ENCODE measurements around the gene HADH. TPM values are rescaled to one million over a fixed set of nuclear protein-coding genes. Genes with fewer than 3 reads are reported as not detected.

The HADH gene
- total RNA-seq, 1 donor from 2014 or later = 37.9 TPM

DNA sequence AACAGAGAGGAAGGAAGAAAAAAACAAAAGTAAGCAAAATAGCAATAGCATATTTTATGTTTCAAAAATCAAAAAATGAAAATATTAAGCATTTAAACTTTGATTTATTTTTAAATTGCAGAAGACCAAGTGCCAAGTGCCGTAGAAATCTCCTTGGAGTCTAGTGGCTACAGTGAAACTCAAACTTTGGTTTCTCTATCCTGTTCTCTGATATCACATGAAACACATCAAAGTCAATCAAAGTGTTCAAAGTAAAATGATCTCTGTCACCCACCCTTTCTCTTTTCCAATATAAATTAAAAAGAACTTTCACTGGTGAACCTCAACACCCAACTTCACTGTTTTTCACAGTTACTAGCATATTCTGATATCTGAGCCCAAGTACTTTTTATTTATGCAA lies 81.1 kb downstream of the HADH start:
- Histone ChIP-seq H3K4me3 (no peak overlapping the region), H3K27ac (no peak overlapping the region), H3K9me3 (no peaks in the 10 kb centered on the region), H3K27me3 (no peaks in the 10 kb centered on the region), H3K36me3 (no peaks in the 10 kb centered on the region), H3K4me1 (no peaks in the 10 kb centered on the region)
- TF ChIP-seq, protein P1, sequence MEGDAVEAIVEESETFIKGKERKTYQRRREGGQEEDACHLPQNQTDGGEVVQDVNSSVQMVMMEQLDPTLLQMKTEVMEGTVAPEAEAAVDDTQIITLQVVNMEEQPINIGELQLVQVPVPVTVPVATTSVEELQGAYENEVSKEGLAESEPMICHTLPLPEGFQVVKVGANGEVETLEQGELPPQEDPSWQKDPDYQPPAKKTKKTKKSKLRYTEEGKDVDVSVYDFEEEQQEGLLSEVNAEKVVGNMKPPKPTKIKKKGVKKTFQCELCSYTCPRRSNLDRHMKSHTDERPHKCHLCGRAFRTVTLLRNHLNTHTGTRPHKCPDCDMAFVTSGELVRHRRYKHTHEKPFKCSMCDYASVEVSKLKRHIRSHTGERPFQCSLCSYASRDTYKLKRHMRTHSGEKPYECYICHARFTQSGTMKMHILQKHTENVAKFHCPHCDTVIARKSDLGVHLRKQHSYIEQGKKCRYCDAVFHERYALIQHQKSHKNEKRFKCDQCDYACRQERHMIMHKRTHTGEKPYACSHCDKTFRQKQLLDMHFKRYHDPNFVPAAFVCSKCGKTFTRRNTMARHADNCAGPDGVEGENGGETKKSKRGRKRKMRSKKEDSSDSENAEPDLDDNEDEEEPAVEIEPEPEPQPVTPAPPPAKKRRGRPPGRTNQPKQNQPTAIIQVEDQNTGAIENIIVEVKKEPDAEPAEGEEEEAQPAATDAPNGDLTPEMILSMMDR (IDR thresholded peaks at IDR 0.05) = no peak
- intact Hi-C loops (cut with DNase I) = no loop called here
- ATAC-seq (no peak), DNase-seq (no peak)

DNA sequence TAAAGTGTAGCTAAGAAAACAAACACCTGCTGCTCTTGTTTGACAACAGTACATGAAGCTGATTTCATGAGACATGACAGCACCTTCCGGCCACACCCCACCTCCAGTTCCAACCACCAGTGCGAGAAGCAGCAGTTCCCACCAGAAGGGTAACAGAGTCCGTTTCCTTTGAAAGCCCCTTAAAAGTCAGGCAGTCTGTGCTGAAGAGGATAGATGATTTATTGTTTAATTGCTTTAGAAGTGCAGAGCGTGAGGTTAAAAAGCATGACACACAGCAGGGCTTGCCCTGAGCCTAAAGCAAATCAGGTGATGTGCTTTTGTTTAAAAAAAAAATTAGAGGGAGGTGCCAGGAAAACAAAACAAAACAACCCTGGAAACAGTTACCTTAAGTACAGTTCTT lies 82.6 kb downstream of the HADH start:
- Histone ChIP-seq H3K4me3 (no peak overlapping the region), H3K36me3 (no peaks in the 10 kb centered on the region), H3K27me3 (no peaks in the 10 kb centered on the region), H3K27ac (no peak overlapping the region), H3K9me3 (no peaks in the 10 kb centered on the region), H3K4me1 (no peaks in the 10 kb centered on the region)
- intact Hi-C loops (cut with DNase I) = no loop called here
- ATAC-seq = no peak
- DNase-seq = no peak
- TF ChIP-seq, protein P1 (IDR thresholded peaks at IDR 0.05) = no peak

DNA sequence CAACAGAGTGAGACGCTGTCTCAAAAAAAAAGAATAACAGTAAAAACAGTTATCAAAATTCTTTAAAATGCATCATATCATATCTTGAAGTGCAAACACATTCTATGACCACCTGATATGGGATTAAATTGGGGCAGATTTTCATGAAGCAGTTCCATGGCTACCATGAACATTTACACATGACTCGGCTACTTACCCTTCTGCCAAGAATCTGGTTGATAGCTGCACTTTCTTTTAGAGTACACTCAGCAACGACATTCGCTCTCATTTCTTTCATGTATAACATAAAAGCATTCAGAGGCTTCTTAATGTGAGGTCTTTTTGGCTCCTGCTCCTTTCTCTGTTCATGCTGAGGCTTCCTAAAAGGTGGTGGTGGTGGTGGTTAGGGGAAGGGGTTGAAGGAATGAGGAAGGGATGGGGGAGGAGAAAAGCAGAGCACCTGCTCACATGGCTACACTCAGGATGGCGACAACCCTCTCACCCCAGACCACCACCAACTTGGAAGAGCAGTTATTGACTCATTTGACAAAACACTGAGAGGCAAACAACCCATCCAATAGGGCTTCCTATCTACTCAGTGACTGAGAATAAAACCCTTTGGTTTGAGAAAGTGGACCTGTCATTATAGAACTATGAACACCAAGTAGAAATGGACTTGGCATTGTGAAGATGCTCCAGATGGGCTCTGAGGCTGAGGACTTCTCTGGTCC lies 88.5 kb downstream of the HADH start:
- Histone ChIP-seq H3K27me3 (no peaks in the 10 kb centered on the region), H3K4me3 (no peak overlapping the region), H3K27ac (no peak overlapping the region), H3K36me3 (no peaks in the 10 kb centered on the region), H3K4me1 (no peaks in the 10 kb centered on the region), H3K9me3 (no peaks in the 10 kb centered on the region)
- DNase-seq (no peak), ATAC-seq (no peak)
- TF ChIP-seq, protein P1 (IDR thresholded peaks at IDR 0.05) = no peak
- intact Hi-C loops (cut with DNase I) = no loop called here

DNA sequence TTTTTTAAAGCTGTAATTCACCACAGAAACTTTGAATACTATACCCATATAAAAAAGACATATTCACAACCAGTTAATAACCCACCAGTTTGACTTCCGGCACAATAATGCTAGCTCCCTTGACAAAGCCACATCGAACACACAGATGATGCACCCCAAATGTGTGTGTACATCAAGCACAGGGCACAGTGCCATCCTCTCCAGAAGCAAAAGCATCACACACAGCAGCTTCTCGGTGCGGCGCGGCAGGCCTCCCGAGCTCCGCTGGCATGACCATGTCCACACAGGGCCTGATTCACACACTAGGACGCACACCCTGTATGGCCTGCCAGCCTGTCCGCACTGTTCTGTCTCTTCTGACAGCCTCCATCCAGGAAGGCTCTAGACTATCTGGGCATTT lies 91.1 kb downstream of the HADH start:
- Histone ChIP-seq H3K36me3 (no peaks in the 10 kb centered on the region), H3K27me3 (no peaks in the 10 kb centered on the region), H3K27ac (no peak overlapping the region), H3K9me3 (no peaks in the 10 kb centered on the region), H3K4me3 (no peak overlapping the region), H3K4me1 (no peaks in the 10 kb centered on the region)
- TF ChIP-seq, protein P1 (IDR thresholded peaks at IDR 0.05) = no peak
- ATAC-seq = no peak
- no peak for DNase-seq
- intact Hi-C loops (cut with DNase I) = no loop called here

DNA sequence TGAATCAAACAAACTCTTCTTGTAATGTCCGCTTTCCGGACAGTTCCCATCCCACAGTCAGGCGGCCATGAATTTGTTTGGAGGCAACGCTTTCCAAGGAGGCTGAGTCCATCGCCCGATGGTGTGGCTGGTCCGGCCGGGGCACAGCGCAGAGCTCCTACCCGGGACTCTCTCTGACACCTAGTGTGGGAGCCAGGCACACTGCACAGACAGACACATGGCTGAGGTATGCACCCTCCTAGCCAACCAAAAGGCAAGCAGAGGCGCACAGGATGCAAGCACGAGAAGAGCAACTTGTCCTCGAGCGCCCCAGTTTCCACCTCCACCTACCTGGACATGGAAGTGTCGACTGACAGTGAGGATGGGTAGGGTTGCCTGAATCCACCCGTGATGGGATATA lies 91.6 kb downstream of the HADH start:
- TF ChIP-seq, protein P1 (IDR thresholded peaks at IDR 0.05) = no peak
- ATAC-seq (peak; percentile 33), DNase-seq (no peak)
- Histone ChIP-seq H3K4me3 (no peak overlapping the region), H3K9me3 (no peaks in the 10 kb centered on the region), H3K27me3 (no peaks in the 10 kb centered on the region), H3K36me3 (no peaks in the 10 kb centered on the region), H3K4me1 (no peaks in the 10 kb centered on the region), H3K27ac (no peak overlapping the region)
- intact Hi-C loops (cut with DNase I) = no loop called here

Other genes with a start within 250 kb of the HADH start
- gene SGMS2, start 165.0 kb upstream of the HADH start, total RNA-seq = 67.8 TPM
- 9.0 TPM for gene CYP2U1, start 58.3 kb upstream of the HADH start, total RNA-seq
- gene LEF1, start 179.0 kb downstream of the HADH start, total RNA-seq = 9.1 TPM

Measured in upper lobe of right lung (tissue), 1 donor.